Measurements from ENCODE around the gene KCNN3.

Gene KCNN3

GRCh38 chr1:154745750-154746425 lies 124.2 kb downstream of the KCNN3 start:
- DNase-seq (ENCODE audit: insufficient read length, low spot score) (no peak), FAIRE-seq (no peak)
- TF ChIP-seq PAX5 (IDR thresholded peaks at IDR 0.05; ENCODE audit: insufficient read depth, low read length, severe bottlenecking) (no peak), TAF1 (IDR thresholded peaks at IDR 0.05; ENCODE audit: low read depth, low read length) (no peak), POLR2A (IDR thresholded peaks at IDR 0.05; ENCODE audit: low read depth, low read length) (no peak), SPI1 (IDR thresholded peaks at IDR 0.05; ENCODE audit: low read depth, low read length) (no peak), POU2F2 (IDR thresholded peaks at IDR 0.05; ENCODE audit: low read depth, low read length) (no peak), POLR2AphosphoS5 (IDR thresholded peaks at IDR 0.05; ENCODE audit: low read depth, low read length) (no peak)

- peak; percentile 61 for FAIRE-seq
- TF ChIP-seq TAF1 (IDR thresholded peaks at IDR 0.05; ENCODE audit: low read depth, low read length) (no peak), PAX5 (IDR thresholded peaks at IDR 0.05; ENCODE audit: insufficient read depth, low read length, severe bottlenecking) (no peak)
- no peak for DNase-seq (ENCODE audit: insufficient read length, low spot score)
Measured at GRCh38 chr1:154745286-154745731, 124.8 kb downstream of the KCNN3 start.

GRCh38 chr1:154744352-154745035 lies 125.6 kb downstream of the KCNN3 start:
- DNase-seq (ENCODE audit: insufficient read length, low spot score) (no peak), FAIRE-seq (peak; percentile 45)
- TF ChIP-seq PAX5 (IDR thresholded peaks at IDR 0.05; ENCODE audit: insufficient read depth, low read length, severe bottlenecking) (no peak), POU2F2 (IDR thresholded peaks at IDR 0.05; ENCODE audit: low read depth, low read length) (no peak), POLR2AphosphoS5 (IDR thresholded peaks at IDR 0.05; ENCODE audit: low read depth, low read length) (no peak), SPI1 (IDR thresholded peaks at IDR 0.05; ENCODE audit: low read depth, low read length) (no peak), POLR2A (IDR thresholded peaks at IDR 0.05; ENCODE audit: low read depth, low read length) (no peak), TAF1 (IDR thresholded peaks at IDR 0.05; ENCODE audit: low read depth, low read length) (no peak)

- DNase-seq (ENCODE audit: insufficient read length, low spot score) (no peak), FAIRE-seq (peak; percentile 43)
- TF ChIP-seq PAX5 (IDR thresholded peaks at IDR 0.05; ENCODE audit: insufficient read depth, low read length, severe bottlenecking): no peak
- TF ChIP-seq TAF1 (IDR thresholded peaks at IDR 0.05; ENCODE audit: low read depth, low read length): no peak
- TF ChIP-seq POLR2AphosphoS5 (IDR thresholded peaks at IDR 0.05; ENCODE audit: low read depth, low read length): no peak
- no peak for TF ChIP-seq SPI1 (IDR thresholded peaks at IDR 0.05; ENCODE audit: low read depth, low read length)
- TF ChIP-seq POLR2A (IDR thresholded peaks at IDR 0.05; ENCODE audit: low read depth, low read length): no peak
- TF ChIP-seq POU2F2 (IDR thresholded peaks at IDR 0.05; ENCODE audit: low read depth, low read length): no peak
Measured at GRCh38 chr1:154743526-154744036, 126.5 kb downstream of the KCNN3 start.

- no peak for TF ChIP-seq POU2F2 (IDR thresholded peaks at IDR 0.05; ENCODE audit: low read depth, low read length)
- FAIRE-seq: no peak
- DNase-seq (ENCODE audit: insufficient read length, low spot score): no peak
Measured at GRCh38 chr1:154742606-154743005, 127.5 kb downstream of the KCNN3 start.

- DNase-seq (ENCODE audit: insufficient read length, low spot score): no peak
- no peak for FAIRE-seq
- no peak for TF ChIP-seq TAF1 (IDR thresholded peaks at IDR 0.05; ENCODE audit: low read depth, low read length)
- no peak for TF ChIP-seq SPI1 (IDR thresholded peaks at IDR 0.05; ENCODE audit: low read depth, low read length)
- TF ChIP-seq POLR2AphosphoS5 (IDR thresholded peaks at IDR 0.05; ENCODE audit: low read depth, low read length): no peak
Measured at GRCh38 chr1:154741741-154742495, 128.2 kb downstream of the KCNN3 start.

- no peak for FAIRE-seq
- no peak for TF ChIP-seq POLR2AphosphoS5 (IDR thresholded peaks at IDR 0.05; ENCODE audit: low read depth, low read length)
- TF ChIP-seq SPI1 (IDR thresholded peaks at IDR 0.05; ENCODE audit: low read depth, low read length): no peak
- no peak for TF ChIP-seq TAF1 (IDR thresholded peaks at IDR 0.05; ENCODE audit: low read depth, low read length)
- TF ChIP-seq POLR2A (IDR thresholded peaks at IDR 0.05; ENCODE audit: low read depth, low read length): no peak
- TF ChIP-seq PAX5 (IDR thresholded peaks at IDR 0.05; ENCODE audit: insufficient read depth, low read length, severe bottlenecking): no peak
- TF ChIP-seq POU2F2 (IDR thresholded peaks at IDR 0.05; ENCODE audit: low read depth, low read length): no peak
- no peak for DNase-seq (ENCODE audit: insufficient read length, low spot score)
Measured at GRCh38 chr1:154741327-154741726, 128.8 kb downstream of the KCNN3 start.

GRCh38 chr1:154739654-154740053 lies 130.4 kb downstream of the KCNN3 start:
- FAIRE-seq (no peak), DNase-seq (ENCODE audit: insufficient read length, low spot score) (no peak)
- no peak for TF ChIP-seq SPI1 (IDR thresholded peaks at IDR 0.05; ENCODE audit: low read depth, low read length)
- TF ChIP-seq POLR2AphosphoS5 (IDR thresholded peaks at IDR 0.05; ENCODE audit: low read depth, low read length): no peak
- TF ChIP-seq POU2F2 (IDR thresholded peaks at IDR 0.05; ENCODE audit: low read depth, low read length): no peak
- no peak for TF ChIP-seq PAX5 (IDR thresholded peaks at IDR 0.05; ENCODE audit: insufficient read depth, low read length, severe bottlenecking)
- TF ChIP-seq TAF1 (IDR thresholded peaks at IDR 0.05; ENCODE audit: low read depth, low read length): no peak
- TF ChIP-seq POLR2A (IDR thresholded peaks at IDR 0.05; ENCODE audit: low read depth, low read length): no peak

GRCh38 chr1:154736841-154737240 lies 133.2 kb downstream of the KCNN3 start:
- no peak for FAIRE-seq
- no peak for DNase-seq (ENCODE audit: insufficient read length, low spot score)

More at GRCh38 chr1:154736841-154737240, 133.2 kb downstream of the KCNN3 start:
- no peak for TF ChIP-seq POLR2A (IDR thresholded peaks at IDR 0.05; ENCODE audit: low read depth, low read length)
- TF ChIP-seq POU2F2 (IDR thresholded peaks at IDR 0.05; ENCODE audit: low read depth, low read length): no peak
- TF ChIP-seq TAF1 (IDR thresholded peaks at IDR 0.05; ENCODE audit: low read depth, low read length): no peak
- no peak for TF ChIP-seq PAX5 (IDR thresholded peaks at IDR 0.05; ENCODE audit: insufficient read depth, low read length, severe bottlenecking)
- TF ChIP-seq SPI1 (IDR thresholded peaks at IDR 0.05; ENCODE audit: low read depth, low read length): no peak
- no peak for TF ChIP-seq POLR2AphosphoS5 (IDR thresholded peaks at IDR 0.05; ENCODE audit: low read depth, low read length)

All from GM12891 (cell line).